HFFc6 (cell line): ENCODE results near the gene THSD7B. TPM values are rescaled to one million over a fixed set of nuclear protein-coding genes. Genes with fewer than 3 reads are reported as not detected.

ENCODE experiments used
- DNase-seq: peaks from one replicate; pipeline ENCODE4 v3.0.0-alpha.2; 2018
- H3K27ac Mint-ChIP-seq: 2 replicates; pipeline ENCODE4 v1.8.0; 2020; ENCODE audit warnings: mild to moderate bottlenecking, mixed read lengths
- H3K27me3 Mint-ChIP-seq: 2 replicates; pipeline ENCODE4 v1.8.0; 2021; ENCODE audit warnings: mild to moderate bottlenecking, moderate library complexity, mixed read lengths; ENCODE audit not compliant: insufficient read depth
- H3K36me3 Mint-ChIP-seq: 2 replicates; pipeline ENCODE4 v1.8.0; 2021; ENCODE audit warnings: low read depth, mixed read lengths
- H3K4me1 Mint-ChIP-seq: 2 replicates; pipeline ENCODE4 v1.8.0; 2020; ENCODE audit warnings: low read depth, mixed read lengths
- H3K4me3 Mint-ChIP-seq: 2 replicates; pipeline ENCODE4 v1.8.0; 2020; ENCODE audit warnings: mild to moderate bottlenecking, moderate library complexity, mixed read lengths
- H3K9me3 Mint-ChIP-seq: 2 replicates; pipeline ENCODE4 v1.8.0; 2020; ENCODE audit warnings: mild to moderate bottlenecking, mixed read lengths
- CTCF ChIP-seq: fragments of 200-600 bp; sonication (generic); IDR thresholded peaks from 2 replicates; pipeline ENCODE4 v1.5.0; 2021; ENCODE audit warnings: antibody characterized with exemption, mild to moderate bottlenecking
- total RNA-seq, 6 experiments: library from RNA; stranded (reverse); fragmentation: NEBNext Ultra II Directional; extraction: Animal tissue kit (Norgen Biotek cat#: 25700); gene quantifications; 2 replicates in 1 of 6; 3 replicates in 5 of 6; pipeline ENCODE4 v1.2.3, GENCODE V29; 2021

THSD7B gene
- total RNA-seq, 6 experiments from 2014 or later = 0.10 to 0.25 (median 0.22) TPM; not detected in 2

GRCh38 chr2:137180012-137180411, 414.7 kb downstream of the THSD7B start:
- peaks cover 25% of the 10 kb centered on the region for H3K4me1 Mint-ChIP-seq
- peaks cover 1% of the 10 kb centered on the region; the same call in 1 of the 2 replicates for H3K27me3 Mint-ChIP-seq
- no peaks in the 10 kb centered on the region for H3K9me3 Mint-ChIP-seq
- DNase-seq = no peak
- H3K27ac Mint-ChIP-seq = no peak overlapping the region
- H3K36me3 Mint-ChIP-seq = no peaks in the 10 kb centered on the region
- H3K4me3 Mint-ChIP-seq = no peak overlapping the region
- no peak for TF ChIP-seq CTCF

GRCh38 chr2:137181370-137181769, 416.0 kb downstream of the THSD7B start:
- DNase-seq = no peak
- Mint-ChIP-seq H3K36me3 (no peaks in the 10 kb centered on the region), H3K4me1 (peaks cover 36% of the 10 kb centered on the region), H3K27me3 (peaks cover 2% of the 10 kb centered on the region; the same call in 1 of the 2 replicates), H3K4me3 (no peak overlapping the region), H3K27ac (no peak overlapping the region), H3K9me3 (no peaks in the 10 kb centered on the region; the same call in 1 of the 2 replicates)
- TF ChIP-seq CTCF = no peak

- H3K4me3 Mint-ChIP-seq = no peak overlapping the region
- peaks cover 1% of the 10 kb centered on the region; the same call in 1 of the 2 replicates for H3K27me3 Mint-ChIP-seq
- no peaks in the 10 kb centered on the region for H3K36me3 Mint-ChIP-seq
- DNase-seq = no peak
- peaks cover 37% of the 10 kb centered on the region for H3K4me1 Mint-ChIP-seq
- no peak overlapping the region for H3K27ac Mint-ChIP-seq
- no peak for TF ChIP-seq CTCF
- H3K9me3 Mint-ChIP-seq = no peaks in the 10 kb centered on the region; the same call in 1 of the 2 replicates
These were observed 416.7 kb downstream of the THSD7B start for GRCh38 chr2:137182071-137182470.

GRCh38 chr2:137183206-137183898, 418.0 kb downstream of the THSD7B start:
- peaks cover 31% of the 10 kb centered on the region for H3K4me1 Mint-ChIP-seq
- no peak for TF ChIP-seq CTCF
- H3K9me3 Mint-ChIP-seq = no peaks in the 10 kb centered on the region; the same call in 1 of the 2 replicates
- DNase-seq = no peak
- no peak overlapping the region for H3K4me3 Mint-ChIP-seq
- no peak overlapping the region for H3K27ac Mint-ChIP-seq
- H3K27me3 Mint-ChIP-seq = peaks cover 1% of the 10 kb centered on the region; the same call in 1 of the 2 replicates
- no peaks in the 10 kb centered on the region for H3K36me3 Mint-ChIP-seq

- Mint-ChIP-seq H3K36me3 (no peaks in the 10 kb centered on the region), H3K4me1 (peaks cover 19% of the 10 kb centered on the region), H3K9me3 (no peaks in the 10 kb centered on the region; the same call in 1 of the 2 replicates), H3K27ac (no peak overlapping the region), H3K27me3 (peaks cover 1% of the 10 kb centered on the region; the same call in 1 of the 2 replicates), H3K4me3 (no peak overlapping the region)
- peak; percentile 13 for DNase-seq
- TF ChIP-seq CTCF = no peak
These were observed 420.2 kb downstream of the THSD7B start for GRCh38 chr2:137185378-137186078.
